HG03103 (cell line): ENCODE measurements around the gene CHST6.
A peak's percentile ranks its signal among the peaks of the same experiment; 100 is the strongest.
"Not testable (repeated sequence)": the region's sequence is repeated elsewhere in the genome, so short reads cannot be mapped to it uniquely, and the experiment has no call there.

Experiments used
- ATAC-seq: cut with Tn5 transposase; IDR thresholded peaks from one replicate; pipeline ENCODE4 v1.9.1; 2021; ENCODE audit warnings: low read depth; ENCODE audit not compliant: unreplicated experiment

Gene CHST6

DNA sequence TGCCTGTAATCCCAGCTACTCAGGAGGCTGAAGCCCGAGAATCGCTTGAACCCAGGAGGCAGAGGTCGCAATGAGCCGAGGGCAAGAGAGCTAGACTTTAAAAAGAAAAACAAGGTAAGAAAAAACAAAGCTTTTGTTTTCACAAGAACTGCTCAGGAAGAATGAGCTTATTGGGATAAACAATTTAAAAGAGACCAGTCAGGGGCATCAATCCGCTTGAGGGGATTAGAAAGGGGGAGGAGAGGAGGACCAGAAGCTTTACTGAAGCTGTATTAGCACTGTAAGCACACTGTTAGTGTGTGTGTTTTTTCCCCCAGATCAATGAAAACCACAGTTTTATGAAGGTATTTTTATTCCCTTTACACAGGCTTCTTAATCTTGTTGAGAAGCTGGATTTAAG is 39.6 kb downstream of the CHST6 start:
- ATAC-seq: no peak

DNA sequence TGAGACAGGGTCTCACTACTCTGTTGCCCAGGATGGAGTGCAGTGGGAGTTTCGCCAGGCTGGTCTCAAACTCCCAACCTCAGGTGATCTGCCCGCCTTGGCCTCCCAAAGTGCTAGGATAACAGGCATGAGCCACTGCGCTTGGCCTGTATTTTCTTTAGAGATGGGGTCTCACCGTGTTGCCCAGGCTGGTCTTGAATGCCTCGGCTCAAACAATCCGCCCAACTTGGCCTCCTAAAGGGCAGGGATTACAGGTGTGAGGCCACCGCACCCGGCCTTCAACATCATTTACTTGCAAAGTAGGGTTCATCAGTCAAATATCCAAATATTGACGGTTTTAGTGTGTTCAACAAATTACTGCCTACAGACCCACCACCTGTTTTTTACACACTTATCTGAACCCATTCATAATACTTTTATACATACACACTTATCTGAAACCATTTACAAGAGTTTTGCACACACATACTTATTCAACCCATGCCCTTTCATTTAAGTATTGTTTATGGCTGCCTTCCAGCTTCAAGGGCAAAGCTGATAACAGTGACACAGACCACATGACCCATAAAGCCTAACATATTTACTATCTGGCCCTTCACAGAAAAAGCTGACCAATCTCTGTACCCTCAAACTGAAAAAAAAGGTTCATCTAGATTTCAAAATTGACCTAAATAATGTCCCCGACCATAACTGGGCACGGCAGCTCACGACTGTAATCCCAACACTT is 42.6 kb downstream of the CHST6 start:
- no peak for ATAC-seq

DNA sequence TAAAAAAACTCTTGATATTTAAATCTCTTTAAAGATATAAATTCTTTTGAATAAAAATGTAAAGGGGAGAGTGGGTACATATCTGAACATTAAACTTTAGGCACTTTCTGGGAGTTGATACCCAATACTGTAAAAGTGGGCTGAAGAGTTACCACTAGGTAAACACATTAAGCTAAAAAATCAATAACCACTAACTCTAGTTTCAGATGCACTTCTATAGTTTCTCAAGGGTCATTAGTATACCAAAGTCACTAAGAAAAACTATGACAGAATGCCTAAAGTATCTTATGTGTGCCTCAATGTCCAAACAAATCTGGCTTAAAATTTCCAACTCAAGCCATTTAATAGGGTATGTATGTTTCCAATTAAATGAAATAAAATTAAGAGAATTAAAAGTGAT is 48.8 kb downstream of the CHST6 start:
- ATAC-seq: no peak

DNA sequence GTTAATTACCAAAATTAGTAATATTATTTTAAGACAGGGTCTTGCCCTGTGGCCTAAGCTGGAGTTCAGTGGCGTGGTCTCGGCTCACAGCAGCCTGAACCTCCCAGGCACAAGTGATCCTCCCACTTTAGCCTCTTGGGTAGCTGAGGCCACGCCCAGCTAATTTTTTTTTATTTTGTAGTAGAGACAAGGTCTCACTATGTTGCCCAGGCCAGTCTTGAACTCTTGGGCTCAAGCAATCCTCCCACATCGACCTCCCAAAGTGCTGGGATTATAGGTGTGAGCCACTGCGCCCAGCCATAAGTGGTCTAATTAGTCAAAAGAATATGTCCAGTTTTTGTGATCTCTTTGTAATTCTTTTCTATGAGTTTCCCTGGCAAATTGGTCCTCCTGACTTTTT is 49.9 kb downstream of the CHST6 start:
- no peak for ATAC-seq

DNA sequence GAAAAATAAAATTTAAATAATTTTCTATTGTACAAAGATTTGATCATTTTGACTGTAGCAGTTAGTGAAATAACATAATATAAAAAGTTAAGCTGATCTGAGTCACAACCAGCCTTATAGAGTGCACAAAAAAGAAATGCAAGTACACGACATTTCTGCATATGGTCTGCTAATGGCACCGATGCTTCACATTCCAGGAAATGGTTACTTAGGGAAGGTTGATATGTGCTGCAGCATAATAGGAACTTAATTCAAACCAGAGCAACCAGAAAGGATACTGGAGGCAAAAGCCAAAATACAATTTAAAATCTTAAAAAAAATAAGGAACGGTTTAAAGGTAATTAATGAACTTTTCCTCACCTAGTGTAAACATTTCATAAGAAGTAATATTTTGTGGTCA is 51.9 kb downstream of the CHST6 start:
- no peak for ATAC-seq

DNA sequence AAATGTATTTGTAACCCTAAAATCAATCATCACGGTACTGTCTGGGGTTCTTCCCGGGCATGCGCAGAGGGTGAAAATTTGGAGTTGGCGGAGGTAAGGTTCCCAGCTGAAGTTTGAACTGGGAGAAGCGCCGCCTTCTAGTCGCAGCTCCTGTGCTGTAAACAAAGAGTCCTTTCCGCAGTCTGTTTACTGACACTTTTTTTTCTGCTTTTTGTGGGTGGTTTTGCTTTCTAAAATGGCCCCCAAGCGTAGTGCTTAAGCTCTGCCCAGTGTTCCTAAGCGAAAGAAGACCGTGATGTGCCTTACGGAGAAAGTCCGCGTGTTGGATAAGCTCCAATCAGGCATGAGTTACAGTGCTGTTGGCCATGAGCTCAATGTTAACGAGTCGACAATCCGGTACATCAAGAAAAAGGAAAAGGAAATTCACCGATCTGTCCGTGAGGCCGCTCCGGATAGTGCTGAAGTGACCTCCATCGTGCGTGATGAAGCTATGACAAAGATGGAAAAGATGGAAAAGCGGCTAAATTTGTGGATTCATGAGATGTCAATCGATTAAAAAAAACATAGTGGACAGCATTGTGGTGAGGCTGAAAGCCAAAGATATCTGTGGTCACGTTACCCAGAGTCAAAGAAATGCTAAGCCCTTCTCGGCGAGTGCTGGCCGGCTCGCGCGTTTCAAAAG is 61.4 kb downstream of the CHST6 start:
- peak; percentile 47 for ATAC-seq

DNA sequence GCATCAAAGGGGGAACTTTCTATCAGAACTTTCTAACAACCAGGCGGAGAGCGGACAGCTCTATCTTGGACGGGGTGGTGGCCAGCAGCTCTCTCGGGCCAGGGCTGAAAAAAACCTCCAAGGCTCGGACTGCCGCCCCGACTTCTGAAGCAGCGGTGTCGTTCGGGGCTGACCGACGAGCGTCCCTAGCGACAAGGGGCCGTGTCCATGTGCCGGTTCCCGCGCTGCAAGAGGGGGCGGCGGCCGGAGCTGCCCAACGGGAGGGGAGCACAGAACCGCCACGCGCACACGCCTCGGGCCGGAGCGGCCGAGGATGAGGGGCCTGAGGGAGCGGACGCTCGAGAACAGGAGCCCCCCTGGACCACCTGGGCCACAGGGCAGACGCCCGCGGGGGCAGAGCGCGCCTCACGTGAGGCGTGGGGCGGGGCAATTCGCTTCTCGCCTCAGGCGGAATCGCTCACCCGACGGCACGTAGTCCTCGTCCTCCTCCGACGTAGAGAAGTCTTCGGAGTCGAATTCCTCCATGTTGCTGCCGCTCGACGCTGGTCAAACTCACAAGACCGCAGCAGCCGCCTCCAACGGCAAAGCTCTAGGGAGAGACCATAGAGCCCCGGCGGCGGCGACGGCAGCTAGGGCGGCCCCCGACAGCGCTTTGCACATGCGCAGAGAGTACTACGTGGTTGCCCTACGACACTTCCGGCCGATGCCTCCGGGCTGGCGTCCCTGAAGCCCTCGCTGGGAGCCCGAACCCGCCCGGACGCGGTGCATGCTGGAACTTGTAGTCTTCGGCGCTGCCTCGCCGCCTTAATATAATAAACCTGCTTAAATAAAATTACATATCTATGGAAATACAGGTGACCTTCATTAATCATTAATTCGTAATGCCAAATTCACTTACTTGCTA is 62.2 kb downstream of the CHST6 start, which contains the start of gene CFDP1:
TSS of gene CFDP1 (minus strand) at position 676 of the 904 bp plus-strand sequence. CDS start at position 525, 151 bp downstream.
- peak; percentile 92 for ATAC-seq

DNA sequence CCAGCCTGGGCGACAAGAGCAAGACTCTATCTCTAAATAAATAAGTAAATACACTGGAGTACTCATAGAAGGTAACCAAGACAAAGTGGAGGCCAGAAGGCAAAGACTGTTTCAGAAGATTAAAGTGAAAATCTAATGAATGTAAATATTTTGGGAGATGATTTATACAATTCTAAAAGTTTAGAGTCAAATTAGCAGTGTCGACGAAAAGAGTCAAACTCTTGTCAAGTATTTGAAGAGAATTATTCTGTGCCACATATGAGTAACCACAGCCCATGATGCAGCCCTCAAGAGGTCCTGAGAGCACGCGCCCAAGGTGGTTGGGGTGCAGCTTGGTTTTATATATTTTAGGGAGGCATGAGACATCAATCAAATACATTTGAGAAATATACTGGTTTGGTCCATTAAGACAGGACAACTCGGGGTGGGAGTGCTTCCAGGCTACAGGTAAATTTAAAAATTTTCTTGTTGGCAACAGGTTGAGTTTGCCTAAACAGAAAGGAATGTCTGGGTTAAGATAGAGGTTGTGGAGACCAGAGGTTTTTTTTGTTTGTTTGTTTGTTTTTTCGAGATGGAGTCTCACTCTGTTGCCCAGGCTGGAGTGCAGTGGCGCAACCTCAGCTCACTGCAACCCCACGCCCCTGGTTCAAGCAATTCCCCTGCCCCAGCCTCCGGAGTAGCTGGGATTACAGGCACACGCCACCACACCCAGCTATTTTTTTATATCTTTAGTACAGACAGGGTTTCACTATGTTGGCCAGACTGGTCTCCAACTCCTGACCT is 65.4 kb downstream of the CHST6 start:
- no peak for ATAC-seq

DNA sequence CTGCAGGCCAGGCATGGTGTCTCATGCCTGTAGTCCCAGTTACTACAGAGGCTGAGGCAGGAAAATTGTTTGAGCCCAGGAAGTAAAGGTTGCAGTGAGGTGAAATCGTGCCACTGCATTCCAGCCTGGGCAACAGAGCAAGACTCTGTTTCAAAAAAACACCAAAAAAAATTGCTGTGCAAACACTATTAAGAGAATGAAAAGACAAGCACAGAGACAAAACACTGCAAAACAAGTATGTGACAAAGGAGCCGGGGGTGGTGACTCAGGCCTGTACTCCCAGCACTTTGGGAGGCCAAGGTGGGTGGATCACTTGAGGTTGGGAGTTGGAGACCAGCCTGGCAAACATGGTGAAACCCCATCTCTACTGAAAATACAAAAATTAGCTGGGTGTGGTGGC is 68.7 kb downstream of the CHST6 start:
- ATAC-seq: not testable (repeated sequence)

DNA sequence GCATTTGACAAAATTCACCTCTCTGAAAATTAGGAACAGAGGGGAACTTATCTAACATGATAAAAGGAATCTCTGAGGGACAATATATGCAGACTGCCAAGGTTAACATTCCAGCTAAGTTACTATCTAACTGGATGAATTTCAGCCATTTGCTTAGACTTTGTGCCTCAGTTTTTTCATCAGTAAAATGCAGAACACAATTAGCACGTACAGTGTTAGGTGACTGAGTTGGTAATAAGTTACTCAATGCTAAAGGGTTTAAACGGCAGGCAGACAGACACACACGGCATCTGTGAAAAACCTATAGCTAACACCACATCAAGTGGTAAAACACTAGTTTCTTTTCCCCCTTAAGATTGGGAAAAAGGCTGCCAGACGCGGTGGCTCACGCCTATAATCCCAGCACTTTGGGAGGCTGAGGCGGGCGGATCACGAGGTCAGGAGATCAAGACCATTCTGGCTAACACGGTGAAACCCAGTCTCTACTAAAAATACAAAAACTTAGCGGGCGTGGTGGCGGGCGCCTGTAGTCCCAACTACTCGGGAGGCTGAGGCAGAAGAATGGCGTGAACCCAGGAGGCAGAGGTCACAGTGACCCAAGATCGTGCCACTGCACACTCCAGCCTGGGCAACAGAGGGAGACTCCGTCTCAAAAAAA is 71.0 kb downstream of the CHST6 start:
- not testable (repeated sequence) for ATAC-seq

DNA sequence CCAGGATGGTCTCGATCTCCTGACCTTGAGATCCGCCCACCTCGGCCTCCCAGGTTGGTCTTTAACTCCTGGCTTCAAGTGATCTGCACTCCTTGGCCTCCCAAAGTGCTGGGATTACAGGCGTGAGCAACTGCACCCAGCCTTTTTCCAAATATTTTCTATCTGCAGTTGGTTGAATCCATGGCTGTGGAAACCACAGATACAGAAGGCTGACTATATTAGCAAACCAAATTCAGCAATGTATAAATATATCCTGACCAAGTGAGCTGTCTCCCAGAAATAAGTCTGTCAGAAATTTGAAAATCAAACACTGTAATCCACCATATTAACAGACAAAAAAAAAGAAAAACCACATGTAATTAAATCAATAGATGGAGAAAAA is 71.5 kb downstream of the CHST6 start:
- ATAC-seq: no peak
